Stomach (tissue), 9 donors: ENCODE measurements around the gene GABRD. TPM values are rescaled to one million over a fixed set of nuclear protein-coding genes. Genes with fewer than 3 reads are reported as not detected.

Source experiments
- DNase-seq, 2 donors: peaks; one replicate each; pipeline versions ENCODE4 v3.0.0 to v3.0.0-alpha.2; 2013 to 2019
- H3K27ac ChIP-seq, 5 donors: fragments of 200-600 bp in 4 of 5; sonication (generic) in 4 of 5; one replicate each; pipeline ENCODE4 v1.5.1; 2013 to 2019; ENCODE audit warnings: mild to moderate bottlenecking in 1 of 5, moderate library complexity in 1 of 5
- H3K27me3 ChIP-seq, 3 donors: fragments of 200-600 bp; sonication (generic); one replicate each; pipeline ENCODE4 v1.5.1; 2017 to 2019; ENCODE audit warnings: mixed run types in 1 of 3
- H3K36me3 ChIP-seq, 4 donors: fragments of 200-600 bp; sonication (generic); 1 replicate in 3 of 4; 2 replicates in 1 of 4; pipeline ENCODE4 v1.5.1; 2016 to 2019
- H3K4me1 ChIP-seq, 4 donors: fragments of 200-600 bp; sonication (generic); one replicate each; pipeline ENCODE4 v1.5.1; 2016 to 2019
- H3K4me3 ChIP-seq, 4 donors: fragments of 200-600 bp; sonication (generic) in 3 of 4; one replicate each; pipeline ENCODE4 v1.5.1; 2016 to 2019; ENCODE audit warnings: mild to moderate bottlenecking in 1 of 4
- H3K9me3 ChIP-seq, 4 donors: fragments of 200-600 bp; sonication (generic); one replicate each; pipeline ENCODE4 v1.5.1; 2016 to 2019
- EP300 ChIP-seq: sonication (generic); formaldehyde crosslinking; IDR thresholded peaks from one replicate; pipeline ENCODE4 v1.6.1; 2017; ENCODE audit warnings: antibody characterized with exemption
- POLR2A ChIP-seq, 4 donors: fragments of 450-650 bp; IDR thresholded peaks; one replicate each; pipeline ENCODE4 v1.6.1; 2016; ENCODE audit warnings: antibody characterized with exemption in 4 of 4, control low read depth in 2 of 4, mild to moderate bottlenecking in 1 of 4, moderate library complexity in 1 of 4
- POLR2AphosphoS5 ChIP-seq, 3 donors: sonication (generic); formaldehyde crosslinking; IDR thresholded peaks; one replicate each; pipeline ENCODE4 v1.6.1; 2016; ENCODE audit warnings: antibody characterized with exemption in 3 of 3
- WGBS, 5 donors: extraction: QIAGEN DNeasy Blood & Tissue Kit in 3 of 5; methylation state at CpG; one replicate each; pipeline versions ENCODE4 v1.1.5 to v1.1.7; 2013 to 2018; 5-methylcytosine and 5-hydroxymethylcytosine counted together
- intact Hi-C: fragments of 100-400 bp; cut with DNase I; formaldehyde crosslinking; loops from one replicate; pipeline ENCODE4 v1.15.1; 2023; ENCODE audit warnings: low total_unique reads
- polyA plus RNA-seq, 3 donors: library from polyadenylated mRNA; stranded (reverse); fragments of 200-250 nt; gene quantifications; one replicate each; pipeline ENCODE4 v1.2.3, GENCODE V29; 2013
- total RNA-seq, 5 donors: library from RNA; depleted of rRNA; stranded (reverse); fragments of >200 nt; gene quantifications; one replicate each; pipeline versions ENCODE4 v1.1.0 to v1.2.3, GENCODE V29; 2014 to 2016
- TF ChIP-seq, protein P1 (sequence below), 7 experiments: fragments of 450-650 bp in 4 of 7; fragments of 200-600 bp in 3 of 7; sonication (generic) in 3 of 7; IDR thresholded peaks; one replicate each; pipeline ENCODE4 v1.5.1; 2016 to 2019; ENCODE audit warnings: antibody characterized with exemption in 7 of 7, control low read depth in 2 of 7, mild to moderate bottlenecking in 1 of 7
- donor health status: healthy with polysubstance abuse.
- donor health status: Bipolar disorder and iron deficiency.
- donor health status: healthy.

Gene GABRD
- total and polyA plus RNA-seq, 8 donors: 0.50 to 1.5 (median 0.95) TPM; not detected in 5

DNA sequence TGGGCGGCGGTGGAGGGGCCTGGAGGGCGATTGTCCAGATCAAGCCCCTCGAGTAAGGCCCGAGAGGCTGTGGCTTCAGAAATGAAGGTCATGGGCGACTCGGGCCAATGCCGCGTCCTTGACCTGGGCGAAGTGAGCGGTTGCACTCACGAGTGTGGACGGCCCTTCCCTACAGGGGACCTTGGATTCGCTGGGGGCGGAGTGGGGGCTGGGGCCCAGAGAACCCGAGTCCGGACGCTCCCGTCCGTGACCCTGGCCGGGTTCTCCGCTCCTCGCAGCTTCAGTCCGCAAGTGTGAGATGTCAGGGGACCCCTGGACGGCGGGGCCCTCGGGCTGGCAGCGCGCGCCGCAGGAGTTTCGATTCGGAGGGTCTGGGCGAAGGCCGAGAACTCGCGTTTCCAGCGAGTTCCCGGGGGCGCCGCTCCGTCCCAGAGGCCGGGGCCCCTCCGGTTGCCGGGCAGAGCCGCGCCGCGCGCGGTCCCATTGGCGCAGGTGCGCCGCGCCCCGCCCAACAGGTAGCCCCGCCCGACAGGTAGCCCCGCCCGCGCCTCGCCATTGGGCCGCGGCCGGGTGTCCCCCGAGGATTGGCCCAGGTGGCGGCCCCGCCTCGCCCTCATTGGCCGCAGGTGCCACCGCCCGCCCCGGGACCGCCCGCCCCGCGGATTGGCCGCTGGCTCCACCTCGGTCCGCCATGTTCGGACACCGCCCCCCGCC, 30.7 kb downstream of the GABRD start, which contains the start of gene PRKCZ:
TSS of gene PRKCZ (plus strand) at position 694 of the 714 bp plus-strand sequence. CDS start 220 bp downstream, outside the sequence.
- peaks cover 5 to 69% (median 52%) of the 10 kb centered on the region in 4 donors for H3K4me1 ChIP-seq
- H3K9me3 ChIP-seq: no peaks in the 10 kb centered on the region
- peak; percentile 97 for DNase-seq
- no peaks in the 10 kb centered on the region for H3K36me3 ChIP-seq
- H3K4me3 ChIP-seq: peak within 1 kb of the TSS; percentile 62 to 76 (median 70)
- H3K27ac ChIP-seq: peak within 1 kb of the TSS; percentile 81 to 90 (median 86)
- H3K27me3 ChIP-seq: peaks cover 5 to 70% (median 23%) of the 10 kb centered on the region in 3 donors
- WGBS, 5 donors: 2 to 4% (median 2%) methylated on average over 29 to 83 of the region's 83 CpGs
- intact Hi-C loops: loop anchor here (5.0 kb wide), 1 partner anchor 103 kb away; no protein-coding TSS in a partner anchor
- TF ChIP-seq POLR2A (IDR thresholded peaks at IDR 0.05): no peak
- peak in 1 of 3 donors; percentile 28 for TF ChIP-seq POLR2AphosphoS5 (IDR thresholded peaks at IDR 0.05)

DNA sequence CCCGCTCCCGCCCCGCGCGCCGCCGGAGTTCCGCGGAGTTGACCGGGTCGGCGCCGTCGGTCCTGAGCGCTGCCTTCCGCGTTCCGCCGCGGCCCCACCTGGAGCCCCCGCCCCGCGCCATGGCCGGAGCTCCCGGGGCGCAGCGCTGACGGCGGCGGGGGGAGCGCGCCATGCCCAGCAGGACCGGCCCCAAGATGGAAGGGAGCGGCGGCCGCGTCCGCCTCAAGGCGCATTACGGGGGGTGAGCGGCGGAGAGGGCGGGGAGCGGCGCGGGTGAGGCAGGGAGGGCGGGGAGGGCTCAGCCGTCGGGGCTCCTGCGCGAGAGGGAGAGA, 31.3 kb downstream of the GABRD start:
- peaks cover 0 to 2% (median 1%) of the 10 kb centered on the region in 4 donors for H3K36me3 ChIP-seq
- H3K4me3 ChIP-seq: peak overlapping the region; percentile 62 to 76 (median 70)
- H3K27ac ChIP-seq: peak overlapping the region; percentile 67 to 86 (median 81)
- intact Hi-C loops: loop anchor here (5.0 kb wide), 1 partner anchor 103 kb away; no protein-coding TSS in a partner anchor
- H3K4me1 ChIP-seq: peaks cover 0 to 63% (median 47%) of the 10 kb centered on the region in 4 donors
- no peaks in the 10 kb centered on the region for H3K9me3 ChIP-seq
- TF ChIP-seq POLR2AphosphoS5 (IDR thresholded peaks at IDR 0.05): peak in 1 of 3 donors; percentile 4
- TF ChIP-seq, protein P1, sequence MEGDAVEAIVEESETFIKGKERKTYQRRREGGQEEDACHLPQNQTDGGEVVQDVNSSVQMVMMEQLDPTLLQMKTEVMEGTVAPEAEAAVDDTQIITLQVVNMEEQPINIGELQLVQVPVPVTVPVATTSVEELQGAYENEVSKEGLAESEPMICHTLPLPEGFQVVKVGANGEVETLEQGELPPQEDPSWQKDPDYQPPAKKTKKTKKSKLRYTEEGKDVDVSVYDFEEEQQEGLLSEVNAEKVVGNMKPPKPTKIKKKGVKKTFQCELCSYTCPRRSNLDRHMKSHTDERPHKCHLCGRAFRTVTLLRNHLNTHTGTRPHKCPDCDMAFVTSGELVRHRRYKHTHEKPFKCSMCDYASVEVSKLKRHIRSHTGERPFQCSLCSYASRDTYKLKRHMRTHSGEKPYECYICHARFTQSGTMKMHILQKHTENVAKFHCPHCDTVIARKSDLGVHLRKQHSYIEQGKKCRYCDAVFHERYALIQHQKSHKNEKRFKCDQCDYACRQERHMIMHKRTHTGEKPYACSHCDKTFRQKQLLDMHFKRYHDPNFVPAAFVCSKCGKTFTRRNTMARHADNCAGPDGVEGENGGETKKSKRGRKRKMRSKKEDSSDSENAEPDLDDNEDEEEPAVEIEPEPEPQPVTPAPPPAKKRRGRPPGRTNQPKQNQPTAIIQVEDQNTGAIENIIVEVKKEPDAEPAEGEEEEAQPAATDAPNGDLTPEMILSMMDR (IDR thresholded peaks at IDR 0.05): no peak
- WGBS, 5 donors: 0 to 1% (median 1%) methylated on average over 20 to 51 of the region's 51 CpGs; no CpG with 5 or more reads in 2 of the 5 donors
- DNase-seq: no peak
- peaks cover 5 to 66% (median 23%) of the 10 kb centered on the region in 3 donors for H3K27me3 ChIP-seq

DNA sequence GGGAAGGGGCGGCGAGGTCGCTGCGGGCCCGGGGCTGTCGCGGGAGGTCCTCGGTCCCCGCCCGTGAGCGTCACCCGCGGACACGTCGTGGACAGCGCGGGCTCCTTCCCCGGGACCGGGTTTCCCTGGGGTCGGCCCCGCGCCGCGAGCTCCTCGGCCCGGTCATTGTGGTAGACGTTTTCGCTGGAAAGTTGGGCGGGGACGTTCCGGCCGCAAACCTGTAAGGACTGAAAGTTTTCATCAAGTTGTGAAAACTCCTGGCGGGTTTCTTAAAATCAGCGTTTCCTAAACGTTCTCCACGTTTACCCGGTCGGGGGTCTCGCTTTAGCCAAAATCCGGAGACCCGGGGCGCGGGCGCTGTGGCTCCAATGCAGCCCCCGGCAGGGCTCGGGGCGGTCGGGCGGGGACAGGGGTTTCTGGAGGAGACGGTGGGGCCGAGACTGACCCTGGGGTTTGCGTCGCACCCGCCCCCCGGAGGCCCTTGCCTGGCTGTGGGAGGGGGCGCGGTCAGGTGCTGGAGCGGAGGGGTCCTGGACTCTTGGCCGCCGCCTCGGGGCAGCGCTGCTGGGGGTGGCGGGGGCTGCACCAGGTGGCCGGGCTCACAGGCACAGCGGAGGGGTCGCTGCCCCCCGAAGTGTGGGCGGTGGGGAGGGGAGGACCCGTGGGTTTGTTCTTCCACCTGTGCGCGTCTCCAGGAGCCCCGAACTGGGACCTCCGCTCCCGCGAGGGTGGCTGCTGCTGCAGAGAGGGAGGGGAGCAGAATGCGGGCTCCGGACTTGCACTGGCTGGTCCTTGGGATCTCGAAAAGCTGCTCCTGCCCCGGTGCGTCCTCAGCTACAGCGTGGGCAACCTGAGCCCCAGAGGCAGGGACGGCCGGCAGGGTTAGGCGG, 31.9 kb downstream of the GABRD start:
- DNase-seq: peak; percentile 33 to 36
- WGBS, 5 donors: 9 to 21% (median 16%) methylated on average over 29 to 84 of the region's 84 CpGs
- H3K27me3 ChIP-seq: peaks cover 5 to 60% (median 23%) of the 10 kb centered on the region in 3 donors

DNA sequence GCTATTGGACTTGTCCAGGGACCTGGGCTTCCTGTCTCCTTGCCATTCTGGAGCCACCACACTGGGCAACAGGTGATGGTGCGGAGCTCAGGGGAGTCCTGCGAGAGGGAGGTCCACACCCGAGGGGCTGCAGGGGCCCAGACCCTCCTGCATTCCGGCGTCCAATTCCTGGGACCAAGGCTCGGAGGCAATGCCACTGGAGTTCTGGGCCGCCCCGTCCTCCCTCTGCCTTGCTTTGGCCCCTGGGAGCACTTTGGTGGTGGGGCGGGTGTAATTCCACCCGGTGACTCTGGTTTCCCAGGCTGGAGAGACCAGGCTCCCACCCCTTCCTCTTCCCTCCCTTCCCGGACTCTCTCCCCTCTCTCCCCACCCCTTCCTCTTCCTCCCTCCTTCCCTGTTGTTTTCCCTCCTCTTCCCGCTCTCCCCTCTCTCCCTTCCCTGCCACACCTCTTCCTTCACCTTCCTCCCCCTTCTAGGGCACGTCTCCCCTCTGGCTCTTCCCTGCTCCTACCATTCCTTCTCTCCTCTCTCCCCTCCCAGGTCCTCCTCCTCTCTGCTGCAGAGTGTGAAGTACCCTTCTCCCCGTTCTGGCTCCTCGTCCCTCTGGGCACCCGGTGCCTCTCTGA, 33.0 kb downstream of the GABRD start:
- intact Hi-C loops: loop anchor here (5.0 kb wide), 1 partner anchor 105 kb away; no protein-coding TSS in a partner anchor
- DNase-seq: no peak
- H3K9me3 ChIP-seq: no peaks in the 10 kb centered on the region
- H3K4me1 ChIP-seq: peaks cover 0 to 46% (median 33%) of the 10 kb centered on the region in 4 donors
- peak overlapping the region in 2 of 4 donors; percentile 75 to 76 for H3K4me3 ChIP-seq
- WGBS, 5 donors: 74 to 81% (median 77%) methylated on average over 14 to 16 of the region's 16 CpGs
- TF ChIP-seq EP300 (no peak), POLR2A (IDR thresholded peaks at IDR 0.05) (no peak), POLR2AphosphoS5 (IDR thresholded peaks at IDR 0.05) (no peak)
- TF ChIP-seq, protein P1 (IDR thresholded peaks at IDR 0.05): no peak
- peaks cover 5 to 49% (median 17%) of the 10 kb centered on the region in 3 donors for H3K27me3 ChIP-seq
- no peak overlapping the region for H3K27ac ChIP-seq
- H3K36me3 ChIP-seq: peaks cover 0 to 17% (median 16%) of the 10 kb centered on the region in 4 donors

More for the DNA sequence above, 31.9 kb downstream of the GABRD start:
- peaks cover 0 to 8% (median 7%) of the 10 kb centered on the region in 4 donors for H3K36me3 ChIP-seq
- intact Hi-C loops: loop anchor here (5.0 kb wide), 1 partner anchor 104 kb away; no protein-coding TSS in a partner anchor
- TF ChIP-seq POLR2A (IDR thresholded peaks at IDR 0.05): no peak
- H3K4me3 ChIP-seq: peak overlapping the region; percentile 62 to 76 (median 70)
- peak overlapping the region; percentile 67 to 86 (median 81) for H3K27ac ChIP-seq
- H3K4me1 ChIP-seq: peaks cover 0 to 57% (median 41%) of the 10 kb centered on the region in 4 donors
- H3K9me3 ChIP-seq: no peaks in the 10 kb centered on the region
